HEK293T (cell line): ENCODE results near the gene KRTAP1-1.
"Not testable (repeated sequence)": the region's sequence is repeated elsewhere in the genome, so short reads cannot be mapped to it uniquely, and the experiment has no call there.

ENCODE experiments used
- FOXM1 ChIP-seq: fragments of 450-650 bp; IDR thresholded peaks from 2 replicates; pipeline ENCODE4 v1.6.1; 2017; ENCODE audit warnings: mild to moderate bottlenecking, borderline replicate concordance
- SP1 ChIP-seq: fragments of 450-650 bp; IDR thresholded peaks from 2 replicates; pipeline ENCODE4 v1.6.1; 2017

DNA sequence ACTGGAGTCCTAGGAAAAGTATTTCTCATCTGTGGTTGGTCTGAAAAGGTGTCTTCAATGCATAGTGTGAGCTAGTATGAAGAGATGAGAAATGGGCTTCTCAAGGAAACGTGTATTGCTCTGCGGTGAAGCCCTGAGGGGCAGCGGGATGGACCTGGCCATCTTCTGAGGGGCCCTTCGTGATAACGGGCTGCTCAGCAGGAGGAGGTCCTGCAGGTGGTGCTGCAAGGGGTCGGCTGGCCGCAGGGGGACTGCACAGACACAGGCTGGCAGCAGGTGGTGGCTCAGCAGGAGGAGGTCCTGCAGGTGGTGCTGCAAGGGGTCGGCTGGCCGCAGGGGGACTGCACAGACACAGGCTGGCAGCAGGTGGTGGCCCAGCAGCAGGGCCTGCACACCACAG lies 13.3 kb upstream of the KRTAP1-1 start:
- TF ChIP-seq SP1, FOXM1: not testable (repeated sequence)
